Keratinocyte (primary cell): ENCODE results near the gene DIP2C. TPM values are rescaled to one million over a fixed set of nuclear protein-coding genes. Genes with fewer than 3 reads are reported as not detected.

Experiments
- DNase-seq: peaks from one replicate; pipeline ENCODE4 v3.0.0-alpha.2; 2011; ENCODE audit warnings: low read depth, missing footprints, low spot score
- FAIRE-seq: peaks from 2 replicates; lab custom pipeline; 2011; peaks lifted over from hg19 to GRCh38; lab: Jason Lieb, UNC
- H2AFZ ChIP-seq: 2 replicates; pipeline ENCODE4 v1.6.0; 2012; ENCODE audit warnings: low read length, control low read depth, inconsistent platforms; ENCODE audit not compliant: control insufficient read depth
- H3K27ac ChIP-seq: 2 replicates; pipeline ENCODE4 v1.5.1; 2011; ENCODE audit warnings: low read length; ENCODE audit not compliant: control insufficient read depth, insufficient read depth
- H3K27me3 ChIP-seq: 3 replicates; pipeline ENCODE4 v1.6.0; 2011; ENCODE audit warnings: low read length; ENCODE audit not compliant: control insufficient read depth, insufficient read depth; ENCODE audit errors: extremely low read depth
- H3K36me3 ChIP-seq, 2 experiments: 2 replicates in 1 of 2; 3 replicates in 1 of 2; pipeline ENCODE4 v1.5.1; 2011; ENCODE audit warnings: low read length in 2 of 2, mild to moderate bottlenecking in 1 of 2; ENCODE audit not compliant: control insufficient read depth in 2 of 2, insufficient read depth in 2 of 2; ENCODE audit errors: extremely low read depth in 1 of 2
- H3K4me1 ChIP-seq: 3 replicates; pipeline ENCODE4 v1.5.1; 2011; ENCODE audit warnings: low read length; ENCODE audit not compliant: control insufficient read depth, insufficient read depth; ENCODE audit errors: extremely low read depth
- H3K4me2 ChIP-seq: 3 replicates; pipeline ENCODE4 v1.6.0; 2011; ENCODE audit warnings: low read depth, low read length; ENCODE audit not compliant: control insufficient read depth, insufficient read depth; ENCODE audit errors: extremely low read depth
- H3K4me3 ChIP-seq, 3 experiments: fragments of 200-600 bp in 1 of 3; sonication (generic) in 1 of 3; 2 replicates in 2 of 3; 3 replicates in 1 of 3; pipeline ENCODE4 v1.5.1; 2011 to 2016; ENCODE audit warnings: low read length in 3 of 3, mild to moderate bottlenecking in 3 of 3, control low read depth in 2 of 3, inconsistent platforms in 1 of 3, low read depth in 1 of 3, mixed read lengths in 1 of 3, mixed run types in 1 of 3, moderate library complexity in 1 of 3; ENCODE audit not compliant: control insufficient read depth in 2 of 3, insufficient read depth in 2 of 3; ENCODE audit errors: extremely low read depth in 1 of 3
- H3K79me2 ChIP-seq: 2 replicates; pipeline ENCODE4 v1.6.0; 2012; ENCODE audit warnings: low read length; ENCODE audit not compliant: control insufficient read depth, insufficient read depth
- H3K9ac ChIP-seq: 3 replicates; pipeline ENCODE4 v1.6.0; 2011; ENCODE audit warnings: low read length; ENCODE audit not compliant: control insufficient read depth, insufficient read depth; ENCODE audit errors: extremely low read depth
- H3K9me1 ChIP-seq: 3 replicates; pipeline ENCODE4 v1.6.0; 2011; ENCODE audit warnings: low read length; ENCODE audit not compliant: control insufficient read depth, insufficient read depth; ENCODE audit errors: extremely low read depth
- H3K9me3 ChIP-seq: 2 replicates; pipeline ENCODE4 v1.5.1; 2012; ENCODE audit warnings: low read depth, low read length; ENCODE audit not compliant: control insufficient read depth
- H4K20me1 ChIP-seq: 3 replicates; pipeline ENCODE4 v1.6.0; 2011; ENCODE audit warnings: low read length; ENCODE audit not compliant: control insufficient read depth, insufficient read depth; ENCODE audit errors: extremely low read depth
- CTCF ChIP-seq, 3 experiments: IDR thresholded peaks in 1 of 3; conservative IDR thresholded peaks in 1 of 3; optimal IDR thresholded peaks in 1 of 3; 2 replicates in 2 of 3; 3 replicates in 1 of 3; pipeline versions ENCODE3 to v1.5.1; 2011; ENCODE audit warnings: low read length in 3 of 3, mild to moderate bottlenecking in 3 of 3, moderate library complexity in 2 of 3, control low read depth in 1 of 3, inconsistent platforms in 1 of 3; ENCODE audit not compliant: insufficient read depth in 2 of 3; ENCODE audit errors: extremely low read depth in 1 of 3
- EZH2 ChIP-seq: IDR thresholded peaks from one replicate; pipeline ENCODE4 v1.6.1; 2012; ENCODE audit warnings: inconsistent platforms, mild to moderate bottlenecking, low read length, moderate library complexity
- dilution Hi-C: fragments of 300-500 bp; cut with MboI; formaldehyde crosslinking; loops from one replicate; pipeline ENCODE4 v1.7.0; 2020; ENCODE audit warnings: low sequenced_read_pairs; ENCODE audit not compliant: extremely low pct_ligation_motif_present
- polyA plus RNA-seq, 5 experiments: library from polyadenylated mRNA; depleted of rRNA in 3 of 5; stranded (reverse) in 3 of 5; stranded (forward) in 1 of 5; unstranded in 1 of 5; fragments of >200 nt; gene quantifications; 1 replicate in 1 of 5; 2 replicates in 3 of 5; 3 replicates in 1 of 5; pipeline versions ENCODE4 v1.2.1 to v1.2.3, GENCODE V29; 2011 to 2012; ENCODE audit warnings: missing spikeins in 2 of 5, low read depth in 1 of 5, low replicate concordance in 1 of 5

The DIP2C gene
- polyA plus RNA-seq, 1 donor (not counting 4 experiments of a cell fraction or from before 2014, with no cell fraction given) = 1.3 TPM

GRCh38 chr10:604716-605631 lies 84.5 kb downstream of the DIP2C start:
- no peak overlapping the region for H3K4me2 ChIP-seq
- H2AFZ ChIP-seq = no peak overlapping the region
- H3K9ac ChIP-seq = no peak overlapping the region
- H3K27ac ChIP-seq = no peak overlapping the region
- dilution Hi-C loops = no loop called here
- no peaks in the 10 kb centered on the region for H3K4me1 ChIP-seq
- H3K36me3 ChIP-seq = no peaks in the 10 kb centered on the region
- H3K9me1 ChIP-seq = no peaks in the 10 kb centered on the region
- H3K27me3 ChIP-seq = no peaks in the 10 kb centered on the region
- H3K79me2 ChIP-seq = no peaks in the 10 kb centered on the region
- DNase-seq = no peak
- H3K9me3 ChIP-seq = no peaks in the 10 kb centered on the region
- no peak for TF ChIP-seq CTCF (optimal IDR thresholded peaks at IDR 0.05 in 1 of 3, IDR thresholded peaks at IDR 0.05 in 1 of 3, conservative IDR thresholded peaks at IDR 0.05 in 1 of 3; ENCODE audit: extremely low read depth in 1 of 3, insufficient read depth in 2 of 3, low read length in 3 of 3)
- no peak for TF ChIP-seq EZH2
- H4K20me1 ChIP-seq = no peaks in the 10 kb centered on the region
- no peak for FAIRE-seq
- no peak overlapping the region for H3K4me3 ChIP-seq

- Histone ChIP-seq H3K4me3 (no peak overlapping the region), H3K9ac (no peak overlapping the region), H3K9me3 (no peaks in the 10 kb centered on the region), H4K20me1 (no peaks in the 10 kb centered on the region), H3K9me1 (no peaks in the 10 kb centered on the region), H2AFZ (no peak overlapping the region), H3K4me2 (no peak overlapping the region), H3K79me2 (no peaks in the 10 kb centered on the region), H3K4me1 (no peaks in the 10 kb centered on the region), H3K36me3 (no peaks in the 10 kb centered on the region), H3K27me3 (no peaks in the 10 kb centered on the region), H3K27ac (no peak overlapping the region)
- TF ChIP-seq CTCF (optimal IDR thresholded peaks at IDR 0.05 in 1 of 3, IDR thresholded peaks at IDR 0.05 in 1 of 3, conservative IDR thresholded peaks at IDR 0.05 in 1 of 3; ENCODE audit: extremely low read depth in 1 of 3, insufficient read depth in 2 of 3, low read length in 3 of 3) (no peak), EZH2 (no peak)
- DNase-seq = no peak
- dilution Hi-C loops = no loop called here
- no peak for FAIRE-seq
Measured at GRCh38 chr10:603745-604144, 85.7 kb downstream of the DIP2C start.
